Mesendoderm (in vitro differentiated cells): ENCODE data around the gene USH1G.
A peak's percentile ranks its signal among the peaks of the same experiment; 100 is the strongest.

Source experiments
- DNase-seq: peaks from one replicate; pipeline ENCODE4 v3.0.0; 2013
- H2AK5ac ChIP-seq: 2 replicates; pipeline ENCODE4 v1.6.1; 2013; ENCODE audit warnings: low read length, inconsistent platforms
- H2BK120ac ChIP-seq: 2 replicates; pipeline ENCODE4 v1.6.1; 2013; ENCODE audit warnings: low read depth, mild to moderate bottlenecking, low read length, moderate library complexity, mixed read lengths
- H2BK15ac ChIP-seq: replicated peaks from 2 replicates; pipeline ENCODE4 v1.6.1; 2013; ENCODE audit warnings: low read depth, mild to moderate bottlenecking, moderate library complexity
- H2BK5ac ChIP-seq: 2 replicates; pipeline ENCODE4 v1.6.1; 2013; ENCODE audit warnings: low read length, inconsistent platforms
- H3K18ac ChIP-seq: 2 replicates; pipeline ENCODE4 v1.6.1; 2013; ENCODE audit warnings: mild to moderate bottlenecking, low read length, mixed read lengths
- H3K23ac ChIP-seq: one replicate; pipeline ENCODE4 v1.6.1; 2013; ENCODE audit warnings: low read length
- H3K27ac ChIP-seq: 2 replicates; pipeline ENCODE4 v1.5.1; 2013; ENCODE audit warnings: low read depth, mild to moderate bottlenecking, inconsistent platforms, low read length, moderate library complexity
- H3K27me3 ChIP-seq: 2 replicates; pipeline ENCODE4 v1.6.1; 2013; ENCODE audit warnings: low read length, control low read depth, mild to moderate bottlenecking, inconsistent platforms; ENCODE audit not compliant: insufficient read depth, poor library complexity
- H3K36me3 ChIP-seq: 2 replicates; pipeline ENCODE4 v1.6.1; 2013; ENCODE audit warnings: low read length, inconsistent platforms; ENCODE audit not compliant: control insufficient read depth, insufficient read depth
- H3K4ac ChIP-seq: one replicate; pipeline ENCODE4 v1.6.1; 2013; ENCODE audit warnings: low read depth, mild to moderate bottlenecking, low read length, moderate library complexity
- H3K4me1 ChIP-seq: 2 replicates; pipeline ENCODE4 v1.6.1; 2013; ENCODE audit warnings: low read depth, low read length, inconsistent platforms; ENCODE audit not compliant: control insufficient read depth
- H3K4me2 ChIP-seq: 2 replicates; pipeline ENCODE4 v1.6.1; 2013; ENCODE audit warnings: low read length
- H3K4me3 ChIP-seq: 2 replicates; pipeline ENCODE4 v1.5.1; 2013; ENCODE audit warnings: mild to moderate bottlenecking, low read length
- H3K56ac ChIP-seq: one replicate; pipeline ENCODE4 v1.6.1; 2013; ENCODE audit warnings: low read length
- H3K79me1 ChIP-seq: 2 replicates; pipeline ENCODE4 v1.6.1; 2013; ENCODE audit warnings: low read length, inconsistent platforms
- H3K79me2 ChIP-seq: 2 replicates; pipeline ENCODE4 v1.6.1; 2013; ENCODE audit warnings: mild to moderate bottlenecking, low read length; ENCODE audit not compliant: control insufficient read depth, insufficient read depth
- H3K9ac ChIP-seq: 2 replicates; pipeline ENCODE4 v1.6.1; 2013; ENCODE audit warnings: low read length, inconsistent platforms
- H4K5ac ChIP-seq: one replicate; pipeline ENCODE4 v1.6.1; 2013; ENCODE audit warnings: low read length
- H4K8ac ChIP-seq: one replicate; pipeline ENCODE4 v1.6.1; 2013; ENCODE audit warnings: low read depth, mild to moderate bottlenecking, control low read depth, low read length, moderate library complexity
- WGBS: extraction: QIAGEN DNeasy Blood & Tissue Kit; methylation state at CpG from one replicate; pipeline ENCODE4 v1.1.7; 2013; ENCODE audit warnings: low lambda C conversion rate, missing lambda C conversion rate; ENCODE audit not compliant: insufficient coverage; ENCODE audit errors: extremely low coverage; 5-methylcytosine and 5-hydroxymethylcytosine counted together

The USH1G gene

GRCh38 chr17:74892974-74893911, 29.8 kb downstream of the USH1G start, which contains the start of gene FADS6:
FADS6 (minus strand) TSS chr17:74893633; CDS start chr17:74893595, 38 bp downstream.
- Histone ChIP-seq H4K8ac (no peak within 1 kb of the TSS), H3K23ac (peak within 1 kb of the TSS; percentile 57), H3K36me3 (no peaks in the 10 kb centered on the region), H2BK15ac (no peak within 1 kb of the TSS), H3K4ac (no peak within 1 kb of the TSS), H3K27ac (no peak within 1 kb of the TSS), H3K79me2 (no peaks in the 10 kb centered on the region), H3K4me2 (peak within 1 kb of the TSS; percentile 88), H3K27me3 (no peaks in the 10 kb centered on the region), H3K79me1 (no peaks in the 10 kb centered on the region), H2AK5ac (no peak within 1 kb of the TSS), H3K4me1 (peaks cover 3% of the 10 kb centered on the region), H3K56ac (peak within 1 kb of the TSS; percentile 82), H3K4me3 (peak within 1 kb of the TSS; percentile 55), H3K18ac (no peak within 1 kb of the TSS), H2BK120ac (no peak within 1 kb of the TSS), H3K9ac (peak within 1 kb of the TSS; percentile 66), H2BK5ac (no peak within 1 kb of the TSS), H4K5ac (no peak within 1 kb of the TSS)
- no peak for DNase-seq
- WGBS, result no CpG with 5 or more reads among the region's 86 CpGs

- Histone ChIP-seq H3K23ac (no peak overlapping the region), H2BK120ac (no peak overlapping the region), H3K79me2 (no peaks in the 10 kb centered on the region), H4K8ac (no peak overlapping the region), H3K9ac (no peak overlapping the region), H4K5ac (no peak overlapping the region), H2AK5ac (no peak overlapping the region), H3K4ac (no peak overlapping the region), H3K27me3 (no peaks in the 10 kb centered on the region), H3K36me3 (no peaks in the 10 kb centered on the region), H2BK15ac (no peak overlapping the region), H2BK5ac (no peak overlapping the region), H3K79me1 (no peaks in the 10 kb centered on the region), H3K56ac (peak overlapping the region; percentile 82), H3K4me3 (no peak overlapping the region), H3K27ac (no peak overlapping the region), H3K4me1 (peaks cover 3% of the 10 kb centered on the region), H3K4me2 (no peak overlapping the region), H3K18ac (no peak overlapping the region)
- WGBS, result no CpG with 5 or more reads among the region's 20 CpGs
- no peak for DNase-seq
Measured at GRCh38 chr17:74892013-74892841, 30.8 kb downstream of the USH1G start.

GRCh38 chr17:74890554-74890953, 32.5 kb downstream of the USH1G start:
- DNase-seq, result no peak
- Histone ChIP-seq H2BK15ac (no peak overlapping the region), H3K4me3 (no peak overlapping the region), H3K27me3 (no peaks in the 10 kb centered on the region), H2BK5ac (no peak overlapping the region), H3K9ac (no peak overlapping the region), H2AK5ac (no peak overlapping the region), H3K4me2 (no peak overlapping the region), H3K23ac (no peak overlapping the region), H3K56ac (no peak overlapping the region), H3K79me2 (no peaks in the 10 kb centered on the region), H4K5ac (no peak overlapping the region), H3K79me1 (no peaks in the 10 kb centered on the region), H3K27ac (no peak overlapping the region), H2BK120ac (no peak overlapping the region), H3K36me3 (no peaks in the 10 kb centered on the region), H3K18ac (no peak overlapping the region), H3K4ac (no peak overlapping the region), H3K4me1 (peaks cover 3% of the 10 kb centered on the region), H4K8ac (no peak overlapping the region)
- WGBS, result no CpG with 5 or more reads among the region's 7 CpGs

GRCh38 chr17:74888469-74888868, 34.6 kb downstream of the USH1G start:
- Histone ChIP-seq H2BK120ac (no peak overlapping the region), H4K8ac (no peak overlapping the region), H3K4me2 (no peak overlapping the region), H3K4me1 (no peaks in the 10 kb centered on the region), H3K79me2 (no peaks in the 10 kb centered on the region), H4K5ac (no peak overlapping the region), H3K27ac (no peak overlapping the region), H3K23ac (no peak overlapping the region), H3K56ac (no peak overlapping the region), H3K9ac (no peak overlapping the region), H2BK15ac (no peak overlapping the region), H3K18ac (no peak overlapping the region), H3K4ac (no peak overlapping the region), H2BK5ac (no peak overlapping the region), H3K36me3 (no peaks in the 10 kb centered on the region), H3K79me1 (no peaks in the 10 kb centered on the region), H3K27me3 (no peaks in the 10 kb centered on the region), H2AK5ac (no peak overlapping the region), H3K4me3 (no peak overlapping the region)
- no CpG with 5 or more reads among the region's 13 CpGs for WGBS
- DNase-seq, result no peak

GRCh38 chr17:74883241-74883745, 39.8 kb downstream of the USH1G start:
- Histone ChIP-seq H2AK5ac (no peak overlapping the region), H2BK120ac (no peak overlapping the region), H3K56ac (no peak overlapping the region), H3K9ac (no peak overlapping the region), H3K4me3 (no peak overlapping the region), H3K27ac (no peak overlapping the region), H3K4me1 (no peaks in the 10 kb centered on the region), H3K4me2 (no peak overlapping the region), H3K4ac (no peak overlapping the region), H3K27me3 (no peaks in the 10 kb centered on the region), H3K36me3 (no peaks in the 10 kb centered on the region), H3K18ac (no peak overlapping the region), H4K8ac (no peak overlapping the region), H3K79me2 (no peaks in the 10 kb centered on the region), H2BK5ac (no peak overlapping the region), H3K79me1 (no peaks in the 10 kb centered on the region), H4K5ac (no peak overlapping the region), H2BK15ac (no peak overlapping the region), H3K23ac (no peak overlapping the region)
- WGBS, result no CpG with 5 or more reads among the region's 15 CpGs
- DNase-seq, result no peak
